HG02973 (cell line): ENCODE results near the gene PCDHGC3.

ENCODE experiments used
- ATAC-seq: cut with Tn5 transposase; IDR thresholded peaks from one replicate; pipeline ENCODE4 v1.9.1; 2021; ENCODE audit warnings: moderate library complexity; ENCODE audit not compliant: unreplicated experiment

The PCDHGC3 gene

GRCh38 chr5:141519605-141520565, 44.1 kb downstream of the PCDHGC3 start:
- ATAC-seq: no peak

GRCh38 chr5:141521244-141521781, 45.5 kb downstream of the PCDHGC3 start:
- no peak for ATAC-seq

- no peak for ATAC-seq
These were observed 46.5 kb downstream of the PCDHGC3 start for GRCh38 chr5:141522301-141522700.

GRCh38 chr5:141523991-141524390, 48.2 kb downstream of the PCDHGC3 start:
- no peak for ATAC-seq

GRCh38 chr5:141524604-141525597, 49.1 kb downstream of the PCDHGC3 start:
- peak; percentile 61 for ATAC-seq

GRCh38 chr5:141525653-141526052, 49.9 kb downstream of the PCDHGC3 start:
- no peak for ATAC-seq

GRCh38 chr5:141527426-141527825, 51.7 kb downstream of the PCDHGC3 start:
- no peak for ATAC-seq
